PC-9 (cell line): Measurements from ENCODE around the gene EVPL. TPM values are rescaled to one million over a fixed set of nuclear protein-coding genes. Genes with fewer than 3 reads are reported as not detected.

Source experiments
- BruUV-seq: library from RNA; stranded (reverse); fragments of 400-500 nt; replicated peaks from 2 replicates; lab custom pipeline; 2021; lab: Mats Ljungman, UMichigan
- CTCF ChIA-PET: fragments of 300-600 bp; sonication (Branson Sonifier 250); formaldehyde crosslinking; loops from one replicate; lab custom pipeline; 2022; ENCODE audit warnings: antibody characterized with exemption; lab: Charles Lee
- POLR2A ChIA-PET: fragments of 300-600 bp; sonication (Branson Sonifier 250); formaldehyde crosslinking; loops from one replicate; lab custom pipeline; 2022; ENCODE audit warnings: antibody characterized with exemption; ENCODE audit not compliant: unreplicated experiment; lab: Charles Lee
- DNase-seq, 2 experiments: peaks; one replicate each; pipeline versions ENCODE4 v3.0.0 to v3.0.0-alpha.2; 2015 to 2022; ENCODE audit warnings: mixed read lengths in 1 of 2
- H2AFZ ChIP-seq: fragments of 200-600 bp; sonication (generic); 2 replicates; pipeline ENCODE4 v1.8.1; 2017; ENCODE audit warnings: antibody characterized with exemption
- H3F3A ChIP-seq: fragments of 200-600 bp; sonication (generic); 2 replicates; pipeline ENCODE4 v1.8.1; 2017; ENCODE audit warnings: antibody characterized with exemption, mild to moderate bottlenecking, low read depth; ENCODE audit not compliant: insufficient read depth
- H3K27ac ChIP-seq: fragments of 200-600 bp; sonication (generic); 2 replicates; pipeline ENCODE4 v1.6.1; 2016; ENCODE audit warnings: mixed run types
- H3K27me3 ChIP-seq: fragments of 200-600 bp; sonication (generic); 2 replicates; pipeline ENCODE4 v1.6.1; 2016; ENCODE audit warnings: low read depth, mixed run types; ENCODE audit not compliant: insufficient read depth
- H3K36me3 ChIP-seq: fragments of 200-600 bp; sonication (generic); 2 replicates; pipeline ENCODE4 v1.6.1; 2016; ENCODE audit warnings: low read depth, mixed run types
- H3K4me1 ChIP-seq: fragments of 200-600 bp; sonication (generic); replicated peaks from 2 replicates; pipeline ENCODE4 v1.6.1; 2016; ENCODE audit warnings: mixed run types; ENCODE audit not compliant: insufficient read depth
- H3K4me2 ChIP-seq: fragments of 200-600 bp; sonication (generic); 2 replicates; pipeline ENCODE4 v1.6.1; 2017; ENCODE audit warnings: mixed run types
- H3K4me3 ChIP-seq: fragments of 200-600 bp; sonication (generic); 2 replicates; pipeline ENCODE4 v1.6.1; 2016; ENCODE audit warnings: mixed run types
- H3K79me2 ChIP-seq: fragments of 200-600 bp; sonication (generic); 2 replicates; pipeline ENCODE4 v1.6.1; 2017; ENCODE audit warnings: low read depth, mixed run types
- H3K9me2 ChIP-seq: fragments of 200-600 bp; sonication (generic); 2 replicates; pipeline ENCODE4 v1.8.1; 2017; ENCODE audit warnings: mild to moderate bottlenecking; ENCODE audit not compliant: insufficient read depth
- H3K9me3 ChIP-seq: fragments of 200-600 bp; sonication (generic); 2 replicates; pipeline ENCODE4 v1.8.1; 2016; ENCODE audit warnings: low read depth; ENCODE audit not compliant: insufficient read depth
- H4K20me1 ChIP-seq: fragments of 200-600 bp; sonication (generic); 2 replicates; pipeline ENCODE4 v1.8.1; 2017; ENCODE audit not compliant: insufficient read depth
- EZH2 ChIP-seq: fragments of 200-600 bp; sonication (generic); IDR thresholded peaks from 2 replicates; pipeline ENCODE4 v1.8.0; 2017; ENCODE audit warnings: antibody characterized with exemption, low read depth
- intact Hi-C: fragments of 100-400 bp; cut with micrococcal nuclease; formaldehyde crosslinking; loops from one replicate; pipeline ENCODE4 v1.10.0; 2022; ENCODE audit not compliant: unreplicated experiment
- total RNA-seq: library from RNA; stranded (reverse); gene quantifications from 2 replicates; pipeline ENCODE4 v1.2.3, GENCODE V29; 2021
- TF ChIP-seq, protein P1 (sequence below): fragments of 200-600 bp; sonication (generic); conservative IDR thresholded peaks from 2 replicates; pipeline ENCODE4 v1.6.1; 2017; ENCODE audit warnings: mixed run types, antibody characterized with exemption, mild to moderate bottlenecking, moderate library complexity

Gene EVPL
- total RNA-seq, 1 experiment from 2014 or later: 60.8 TPM

DNA sequence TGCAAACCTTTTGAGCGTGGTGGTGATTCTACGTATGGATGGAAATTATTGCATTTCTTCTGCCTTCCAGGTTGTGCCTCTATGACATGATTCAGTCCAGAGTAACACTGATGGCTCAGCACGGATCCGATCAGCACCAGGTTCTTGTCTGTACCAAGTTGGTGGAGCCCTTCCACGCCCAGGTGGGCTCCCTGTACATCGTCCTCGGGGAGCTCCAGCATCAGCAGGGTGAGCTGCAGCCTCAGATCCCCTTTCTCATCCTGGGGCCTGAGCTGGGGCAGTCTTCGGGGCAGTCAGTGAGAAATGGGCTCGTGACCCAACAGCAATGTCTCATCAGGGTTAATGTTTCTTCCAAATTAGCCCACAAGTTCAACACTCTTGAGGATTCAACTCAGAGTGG is 35.7 kb downstream of the EVPL start:
- Histone ChIP-seq H3K36me3 (peaks cover 6% of the 10 kb centered on the region; the same call in 1 of the 2 replicates), H3K9me3 (no peaks in the 10 kb centered on the region), H3K27ac (no peak overlapping the region), H3K4me1 (peaks cover 32% of the 10 kb centered on the region), H3K4me3 (no peak overlapping the region), H3K4me2 (no peak overlapping the region), H4K20me1 (no peaks in the 10 kb centered on the region), H3K9me2 (no peaks in the 10 kb centered on the region), H3K79me2 (peaks cover 3% of the 10 kb centered on the region; the same call in 1 of the 2 replicates), H3K27me3 (no peaks in the 10 kb centered on the region), H2AFZ (no peak overlapping the region), H3F3A (peaks cover 29% of the 10 kb centered on the region)
- ChIA-PET POLR2A (no interaction called here), CTCF (no interaction called here)
- no TSS peak for BruUV-seq
- no peak for TF ChIP-seq EZH2
- TF ChIP-seq, protein P1, sequence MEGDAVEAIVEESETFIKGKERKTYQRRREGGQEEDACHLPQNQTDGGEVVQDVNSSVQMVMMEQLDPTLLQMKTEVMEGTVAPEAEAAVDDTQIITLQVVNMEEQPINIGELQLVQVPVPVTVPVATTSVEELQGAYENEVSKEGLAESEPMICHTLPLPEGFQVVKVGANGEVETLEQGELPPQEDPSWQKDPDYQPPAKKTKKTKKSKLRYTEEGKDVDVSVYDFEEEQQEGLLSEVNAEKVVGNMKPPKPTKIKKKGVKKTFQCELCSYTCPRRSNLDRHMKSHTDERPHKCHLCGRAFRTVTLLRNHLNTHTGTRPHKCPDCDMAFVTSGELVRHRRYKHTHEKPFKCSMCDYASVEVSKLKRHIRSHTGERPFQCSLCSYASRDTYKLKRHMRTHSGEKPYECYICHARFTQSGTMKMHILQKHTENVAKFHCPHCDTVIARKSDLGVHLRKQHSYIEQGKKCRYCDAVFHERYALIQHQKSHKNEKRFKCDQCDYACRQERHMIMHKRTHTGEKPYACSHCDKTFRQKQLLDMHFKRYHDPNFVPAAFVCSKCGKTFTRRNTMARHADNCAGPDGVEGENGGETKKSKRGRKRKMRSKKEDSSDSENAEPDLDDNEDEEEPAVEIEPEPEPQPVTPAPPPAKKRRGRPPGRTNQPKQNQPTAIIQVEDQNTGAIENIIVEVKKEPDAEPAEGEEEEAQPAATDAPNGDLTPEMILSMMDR: no peak
- intact Hi-C loops: no loop called here
- DNase-seq: no peak

DNA sequence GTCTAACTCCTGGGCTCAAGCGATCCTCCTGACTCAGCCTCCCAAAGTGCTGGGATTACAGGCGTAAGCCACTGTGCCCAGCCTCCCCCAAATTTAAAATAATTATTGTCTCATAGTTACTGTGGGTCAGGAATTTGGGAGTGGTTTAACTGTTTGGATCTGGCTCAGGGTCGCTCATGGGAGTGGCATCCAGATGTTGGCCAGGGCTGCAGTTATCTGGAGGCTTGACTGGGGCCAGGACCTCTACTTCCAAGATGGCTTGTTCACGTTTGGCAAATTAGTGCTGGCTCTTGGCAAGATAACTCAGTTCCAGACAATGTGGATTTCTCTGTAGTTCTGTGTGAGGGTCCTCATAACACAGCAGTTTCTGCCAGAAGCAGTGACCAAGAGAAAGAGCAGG is 40.1 kb downstream of the EVPL start:
- TF ChIP-seq, protein P1: no peak
- TF ChIP-seq EZH2: no peak
- Histone ChIP-seq H3K9me2 (no peaks in the 10 kb centered on the region), H3K4me1 (peaks cover 41% of the 10 kb centered on the region), H3K36me3 (peaks cover 6% of the 10 kb centered on the region; the same call in 1 of the 2 replicates), H3F3A (peaks cover 21% of the 10 kb centered on the region), H3K9me3 (no peaks in the 10 kb centered on the region), H3K79me2 (peaks cover 23% of the 10 kb centered on the region), H3K27ac (no peak overlapping the region), H3K27me3 (no peaks in the 10 kb centered on the region), H2AFZ (no peak overlapping the region), H3K4me3 (no peak overlapping the region), H3K4me2 (no peak overlapping the region), H4K20me1 (no peaks in the 10 kb centered on the region)
- intact Hi-C loops: no loop called here
- CTCF ChIA-PET: no interaction called here
- no peak for DNase-seq
- BruUV-seq: no TSS peak
- POLR2A ChIA-PET: interaction anchor here (0.6 kb wide), 1 partner anchor 116 kb away, joined by 5 read pairs; the partner anchor contains the start of gene EXOC7

DNA sequence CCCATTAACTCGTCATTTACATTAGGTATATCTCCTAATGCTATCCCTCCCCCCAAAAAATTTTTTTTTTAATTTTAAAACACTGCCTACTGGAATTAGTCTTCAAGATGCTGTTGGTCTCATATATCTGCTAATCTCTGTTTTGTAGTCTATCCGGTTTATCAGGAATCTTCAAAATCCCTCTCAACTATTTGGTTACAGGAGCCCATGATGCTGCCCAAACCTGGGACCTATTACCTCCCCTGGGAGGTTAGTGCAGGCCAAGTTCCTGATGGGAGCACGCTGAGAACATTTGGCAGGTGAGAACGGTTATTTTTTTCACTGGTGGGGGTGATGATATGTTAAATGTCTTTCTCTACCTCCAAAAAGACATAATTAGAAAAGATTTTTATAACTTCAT is 41.1 kb downstream of the EVPL start:
- Histone ChIP-seq H3K9me3 (no peaks in the 10 kb centered on the region), H2AFZ (no peak overlapping the region), H3K79me2 (peaks cover 27% of the 10 kb centered on the region), H3K27ac (no peak overlapping the region), H4K20me1 (no peaks in the 10 kb centered on the region), H3K4me1 (peaks cover 52% of the 10 kb centered on the region), H3K27me3 (no peaks in the 10 kb centered on the region), H3K36me3 (no peaks in the 10 kb centered on the region), H3K4me3 (no peak overlapping the region), H3K9me2 (no peaks in the 10 kb centered on the region), H3K4me2 (no peak overlapping the region), H3F3A (peaks cover 31% of the 10 kb centered on the region)
- DNase-seq: peak in 1 of 2 experiments; percentile 57
- POLR2A ChIA-PET: no interaction called here
- CTCF ChIA-PET: no interaction called here
- intact Hi-C loops: no loop called here
- TF ChIP-seq, protein P1: no peak
- no peak for TF ChIP-seq EZH2
- no TSS peak for BruUV-seq
